HK-2 (cell line): Measurements from ENCODE around the gene CLASRP.
A peak's percentile ranks its signal among the peaks of the same experiment; 100 is the strongest.

Source experiments
- DNase-seq: peaks from one replicate; pipeline ENCODE4 v3.0.0-alpha.2; 2018; ENCODE audit not compliant: unreplicated experiment

CLASRP gene

GRCh38 chr19:45086480-45086879 is 47.6 kb downstream of the CLASRP start:
- no peak for DNase-seq

- DNase-seq = no peak
These were observed 48.7 kb downstream of the CLASRP start for GRCh38 chr19:45087531-45087930.

- DNase-seq = no peak
These were observed 51.2 kb downstream of the CLASRP start for GRCh38 chr19:45090034-45090433.

GRCh38 chr19:45090606-45091005 is 51.8 kb downstream of the CLASRP start:
- DNase-seq = no peak

GRCh38 chr19:45091031-45091923 is 52.4 kb downstream of the CLASRP start:
- DNase-seq = peak; percentile 99

- peak; percentile 90 for DNase-seq
These were observed 54.2 kb downstream of the CLASRP start, which contains the start of gene PPP1R37 for GRCh38 chr19:45092747-45093678. PPP1R37 (plus strand) TSS chr19:45093179; CDS start chr19:45093326, 147 bp downstream.

GRCh38 chr19:45094137-45094536 is 55.3 kb downstream of the CLASRP start:
- no peak for DNase-seq

- no peak for DNase-seq
These were observed 55.9 kb downstream of the CLASRP start for GRCh38 chr19:45094707-45095106.

- DNase-seq = no peak
These were observed 56.9 kb downstream of the CLASRP start for GRCh38 chr19:45095496-45096413.

GRCh38 chr19:45096700-45097099 is 57.9 kb downstream of the CLASRP start:
- DNase-seq = no peak

GRCh38 chr19:45097450-45097775 is 58.6 kb downstream of the CLASRP start:
- DNase-seq = no peak

- DNase-seq = peak; percentile 88
These were observed 59.1 kb downstream of the CLASRP start for GRCh38 chr19:45097776-45098520.

- no peak for DNase-seq
These were observed 59.9 kb downstream of the CLASRP start for GRCh38 chr19:45098521-45099466.

- DNase-seq = no peak
These were observed 60.8 kb downstream of the CLASRP start for GRCh38 chr19:45099467-45100191.

- no peak for DNase-seq
These were observed 61.4 kb downstream of the CLASRP start for GRCh38 chr19:45100201-45100600.

- DNase-seq = peak; percentile 44
These were observed 62.0 kb downstream of the CLASRP start for GRCh38 chr19:45100846-45101252.

GRCh38 chr19:45101806-45102205 is 63.0 kb downstream of the CLASRP start:
- no peak for DNase-seq

GRCh38 chr19:45102481-45102880 is 63.6 kb downstream of the CLASRP start:
- DNase-seq = no peak

- no peak for DNase-seq
These were observed 64.3 kb downstream of the CLASRP start for GRCh38 chr19:45103156-45103507.
